Neural cell (in vitro differentiated cells): Measurements from ENCODE around the gene RECK. TPM values are rescaled to one million over a fixed set of nuclear protein-coding genes. Genes with fewer than 3 reads are reported as not detected.

Source experiments
- H2AFZ ChIP-seq: fragments of 200-600, 300-800 bp; sonication (generic), shearing (Covaris generic); 2 replicates; pipeline ENCODE4 v1.6.0; 2014; ENCODE audit warnings: low read depth, mild to moderate bottlenecking, antibody characterized with exemption, low read length, moderate library complexity
- H3F3A ChIP-seq: fragments of 200-600 bp; shearing (Covaris generic); 2 replicates; pipeline ENCODE4 v1.6.1; 2016; ENCODE audit warnings: mild to moderate bottlenecking, moderate library complexity, mixed read lengths, antibody characterized with exemption, low read length; ENCODE audit not compliant: insufficient read depth, poor library complexity, severe bottlenecking
- H3K27ac ChIP-seq: fragments of 200-600, 300-800 bp; sonication (generic), shearing (Covaris generic); 2 replicates; pipeline ENCODE4 v1.5.1; 2014; ENCODE audit warnings: mild to moderate bottlenecking, low read length, moderate library complexity
- H3K27me3 ChIP-seq: fragments of 300-800, 200-600 bp; sonication (generic), shearing (Covaris generic); 2 replicates; pipeline ENCODE4 v1.6.0; 2014; ENCODE audit warnings: mild to moderate bottlenecking, low read depth, low read length, moderate library complexity; ENCODE audit not compliant: insufficient read depth
- H3K36me3 ChIP-seq: fragments of 300-800, 200-600 bp; sonication (generic), shearing (Covaris generic); 2 replicates; pipeline ENCODE4 v1.5.1; 2014; ENCODE audit warnings: mild to moderate bottlenecking, antibody characterized with exemption, low read length, moderate library complexity; ENCODE audit not compliant: insufficient read depth
- H3K4me2 ChIP-seq: fragments of 300-800, 200-600 bp; sonication (generic), shearing (Covaris generic); 2 replicates; pipeline ENCODE4 v1.6.0; 2014; ENCODE audit warnings: mild to moderate bottlenecking, low read length
- H3K4me3 ChIP-seq: fragments of 300-800, 200-600 bp; sonication (generic), shearing (Covaris generic); 2 replicates; pipeline ENCODE4 v1.5.1; 2014; ENCODE audit warnings: mild to moderate bottlenecking, low read length, moderate library complexity
- H3K79me2 ChIP-seq: fragments of 200-600 bp; shearing (Covaris generic); replicated peaks from 2 replicates; pipeline ENCODE4 v1.6.0; 2014; ENCODE audit warnings: mild to moderate bottlenecking, low read length, moderate library complexity; ENCODE audit not compliant: insufficient read depth
- H3K9ac ChIP-seq: fragments of 300-800, 200-600 bp; sonication (generic), shearing (Covaris generic); 2 replicates; pipeline ENCODE4 v1.6.1; 2016; ENCODE audit warnings: mild to moderate bottlenecking, low read length, mixed read lengths
- H3K9me2 ChIP-seq: fragments of 200-600 bp; shearing (Covaris generic); 2 replicates; pipeline ENCODE4 v1.6.1; 2016; ENCODE audit warnings: mild to moderate bottlenecking, low read length, mixed read lengths; ENCODE audit not compliant: insufficient read depth
- H3K9me3 ChIP-seq: fragments of 200-600, 300-800 bp; sonication (generic), shearing (Covaris generic); 2 replicates; pipeline ENCODE4 v1.6.1; 2016; ENCODE audit warnings: mild to moderate bottlenecking, mixed run types, low read length, moderate library complexity, mixed read lengths
- H4K20me1 ChIP-seq: fragments of 200-600 bp; shearing (Covaris generic); 2 replicates; pipeline ENCODE4 v1.6.1; 2016; ENCODE audit warnings: mild to moderate bottlenecking, mixed run types; ENCODE audit not compliant: insufficient read depth
- EP300 ChIP-seq: fragments of 450-650 bp; conservative IDR thresholded peaks from 2 replicates; pipeline ENCODE4 v1.6.1; 2014; ENCODE audit warnings: antibody characterized with exemption, mild to moderate bottlenecking, moderate library complexity; ENCODE audit not compliant: poor library complexity, severe bottlenecking
- EZH2 ChIP-seq: fragments of 200-600, 300-800 bp; shearing (Covaris generic), sonication (generic); IDR thresholded peaks from 2 replicates; pipeline ENCODE4 v1.6.1; 2014; ENCODE audit warnings: antibody characterized with exemption, low read length, borderline replicate concordance, mild to moderate bottlenecking; ENCODE audit not compliant: insufficient read depth, poor library complexity, severe bottlenecking
- MXI1 ChIP-seq: fragments of 450-650 bp; conservative IDR thresholded peaks from 2 replicates; pipeline ENCODE4 v1.6.1; 2014; ENCODE audit warnings: antibody characterized with exemption, mild to moderate bottlenecking; ENCODE audit not compliant: poor library complexity, severe bottlenecking
- POLR2AphosphoS5 ChIP-seq: IDR thresholded peaks from 2 replicates; pipeline ENCODE4 v1.6.1; 2012
- RAD21 ChIP-seq: fragments of 450-650 bp; conservative IDR thresholded peaks from 2 replicates; pipeline ENCODE4 v1.6.1; 2014; ENCODE audit warnings: antibody characterized with exemption, mild to moderate bottlenecking, moderate library complexity
- SMC3 ChIP-seq: fragments of 450-650 bp; conservative IDR thresholded peaks from 2 replicates; pipeline ENCODE4 v1.6.1; 2014; ENCODE audit warnings: antibody characterized with exemption, mild to moderate bottlenecking, moderate library complexity; ENCODE audit not compliant: poor library complexity
- TAF1 ChIP-seq: IDR thresholded peaks from 2 replicates; pipeline ENCODE4 v1.6.1; 2012; ENCODE audit warnings: low read depth
- polyA plus RNA-seq: library from polyadenylated mRNA; depleted of rRNA; stranded (reverse); fragments of >200 nt; gene quantifications from 2 replicates; pipeline ENCODE4 v1.2.3, GENCODE V29; 2014
- TF ChIP-seq, protein P1 (sequence below): IDR thresholded peaks from 2 replicates; pipeline ENCODE4 v1.6.1; 2012; ENCODE audit warnings: borderline replicate concordance
- TF ChIP-seq, protein P2 (sequence below): fragments of 450-650 bp; IDR thresholded peaks from 2 replicates; pipeline ENCODE4 v1.5.1; 2014; ENCODE audit warnings: antibody characterized with exemption, mild to moderate bottlenecking, moderate library complexity; ENCODE audit not compliant: poor library complexity, severe bottlenecking

Gene RECK
- polyA plus RNA-seq, 1 donor from 2014 or later, result 6.9 TPM

DNA sequence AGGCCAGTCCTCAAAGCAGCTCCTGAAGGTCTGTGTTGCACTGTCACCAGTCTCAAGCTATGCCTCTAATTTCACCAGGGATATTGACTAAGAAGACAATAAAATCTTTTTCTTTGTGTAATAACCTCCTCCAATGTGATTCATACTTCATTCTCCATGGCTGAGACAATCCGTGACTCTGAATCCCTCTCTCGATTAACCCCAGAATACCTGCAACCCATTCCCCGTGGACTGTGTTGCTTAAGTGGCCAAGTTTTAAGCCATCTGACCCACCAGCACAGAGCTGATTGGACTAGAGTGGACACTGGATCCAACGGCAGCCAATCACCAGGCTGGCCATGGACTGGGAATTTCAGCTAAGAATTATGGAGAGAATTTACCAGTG lies 127.1 kb downstream of the RECK start:
- Histone ChIP-seq H3K9me2 (no peaks in the 10 kb centered on the region), H3K4me3 (no peak overlapping the region), H4K20me1 (no peaks in the 10 kb centered on the region), H3F3A (no peaks in the 10 kb centered on the region), H3K36me3 (no peaks in the 10 kb centered on the region), H2AFZ (no peak overlapping the region), H3K9ac (no peak overlapping the region), H3K4me2 (no peak overlapping the region), H3K27me3 (no peaks in the 10 kb centered on the region), H3K79me2 (no peaks in the 10 kb centered on the region), H3K27ac (no peak overlapping the region), H3K9me3 (no peaks in the 10 kb centered on the region)
- no peak for TF ChIP-seq EP300
- TF ChIP-seq, protein P1, sequence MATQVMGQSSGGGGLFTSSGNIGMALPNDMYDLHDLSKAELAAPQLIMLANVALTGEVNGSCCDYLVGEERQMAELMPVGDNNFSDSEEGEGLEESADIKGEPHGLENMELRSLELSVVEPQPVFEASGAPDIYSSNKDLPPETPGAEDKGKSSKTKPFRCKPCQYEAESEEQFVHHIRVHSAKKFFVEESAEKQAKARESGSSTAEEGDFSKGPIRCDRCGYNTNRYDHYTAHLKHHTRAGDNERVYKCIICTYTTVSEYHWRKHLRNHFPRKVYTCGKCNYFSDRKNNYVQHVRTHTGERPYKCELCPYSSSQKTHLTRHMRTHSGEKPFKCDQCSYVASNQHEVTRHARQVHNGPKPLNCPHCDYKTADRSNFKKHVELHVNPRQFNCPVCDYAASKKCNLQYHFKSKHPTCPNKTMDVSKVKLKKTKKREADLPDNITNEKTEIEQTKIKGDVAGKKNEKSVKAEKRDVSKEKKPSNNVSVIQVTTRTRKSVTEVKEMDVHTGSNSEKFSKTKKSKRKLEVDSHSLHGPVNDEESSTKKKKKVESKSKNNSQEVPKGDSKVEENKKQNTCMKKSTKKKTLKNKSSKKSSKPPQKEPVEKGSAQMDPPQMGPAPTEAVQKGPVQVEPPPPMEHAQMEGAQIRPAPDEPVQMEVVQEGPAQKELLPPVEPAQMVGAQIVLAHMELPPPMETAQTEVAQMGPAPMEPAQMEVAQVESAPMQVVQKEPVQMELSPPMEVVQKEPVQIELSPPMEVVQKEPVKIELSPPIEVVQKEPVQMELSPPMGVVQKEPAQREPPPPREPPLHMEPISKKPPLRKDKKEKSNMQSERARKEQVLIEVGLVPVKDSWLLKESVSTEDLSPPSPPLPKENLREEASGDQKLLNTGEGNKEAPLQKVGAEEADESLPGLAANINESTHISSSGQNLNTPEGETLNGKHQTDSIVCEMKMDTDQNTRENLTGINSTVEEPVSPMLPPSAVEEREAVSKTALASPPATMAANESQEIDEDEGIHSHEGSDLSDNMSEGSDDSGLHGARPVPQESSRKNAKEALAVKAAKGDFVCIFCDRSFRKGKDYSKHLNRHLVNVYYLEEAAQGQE, result no peak
- TF ChIP-seq TAF1, result no peak
- no peak for TF ChIP-seq EZH2
- TF ChIP-seq RAD21, result no peak
- TF ChIP-seq, protein P2, sequence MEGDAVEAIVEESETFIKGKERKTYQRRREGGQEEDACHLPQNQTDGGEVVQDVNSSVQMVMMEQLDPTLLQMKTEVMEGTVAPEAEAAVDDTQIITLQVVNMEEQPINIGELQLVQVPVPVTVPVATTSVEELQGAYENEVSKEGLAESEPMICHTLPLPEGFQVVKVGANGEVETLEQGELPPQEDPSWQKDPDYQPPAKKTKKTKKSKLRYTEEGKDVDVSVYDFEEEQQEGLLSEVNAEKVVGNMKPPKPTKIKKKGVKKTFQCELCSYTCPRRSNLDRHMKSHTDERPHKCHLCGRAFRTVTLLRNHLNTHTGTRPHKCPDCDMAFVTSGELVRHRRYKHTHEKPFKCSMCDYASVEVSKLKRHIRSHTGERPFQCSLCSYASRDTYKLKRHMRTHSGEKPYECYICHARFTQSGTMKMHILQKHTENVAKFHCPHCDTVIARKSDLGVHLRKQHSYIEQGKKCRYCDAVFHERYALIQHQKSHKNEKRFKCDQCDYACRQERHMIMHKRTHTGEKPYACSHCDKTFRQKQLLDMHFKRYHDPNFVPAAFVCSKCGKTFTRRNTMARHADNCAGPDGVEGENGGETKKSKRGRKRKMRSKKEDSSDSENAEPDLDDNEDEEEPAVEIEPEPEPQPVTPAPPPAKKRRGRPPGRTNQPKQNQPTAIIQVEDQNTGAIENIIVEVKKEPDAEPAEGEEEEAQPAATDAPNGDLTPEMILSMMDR, result no peak
- no peak for TF ChIP-seq MXI1
- no peak for TF ChIP-seq POLR2AphosphoS5
- TF ChIP-seq SMC3, result no peak

DNA sequence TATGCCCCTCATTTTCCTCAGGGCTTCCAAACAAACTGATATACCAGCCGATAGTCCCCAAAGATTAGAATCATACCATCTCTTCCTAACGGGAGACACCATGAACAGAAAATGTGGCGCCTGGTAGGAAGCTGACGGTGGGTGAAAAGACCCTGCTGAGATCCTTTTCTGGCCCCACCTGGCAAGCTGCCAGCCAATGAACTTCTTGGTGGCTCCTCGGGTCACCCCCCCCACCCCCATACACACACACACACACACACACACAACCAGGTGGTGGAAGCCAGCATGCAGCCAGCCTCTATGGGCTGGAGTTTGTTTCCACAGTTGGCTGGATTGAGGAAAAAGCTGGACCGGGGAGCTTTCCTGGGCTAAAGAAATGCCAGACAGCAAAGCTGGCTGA lies 127.7 kb downstream of the RECK start:
- Histone ChIP-seq H3K4me2 (no peak overlapping the region), H4K20me1 (no peaks in the 10 kb centered on the region), H3K9me2 (no peaks in the 10 kb centered on the region), H3K79me2 (no peaks in the 10 kb centered on the region), H3K4me3 (no peak overlapping the region), H3K9ac (no peak overlapping the region), H3K36me3 (no peaks in the 10 kb centered on the region), H2AFZ (no peak overlapping the region), H3K27me3 (no peaks in the 10 kb centered on the region), H3K9me3 (no peaks in the 10 kb centered on the region), H3F3A (no peaks in the 10 kb centered on the region), H3K27ac (no peak overlapping the region)
- TF ChIP-seq, protein P2, result no peak
- TF ChIP-seq POLR2AphosphoS5 (no peak), EZH2 (no peak), RAD21 (no peak)
